HepG2 (cell line): ENCODE results near the gene VPS11. TPM values are rescaled to one million over a fixed set of nuclear protein-coding genes. Genes with fewer than 3 reads are reported as not detected.
A peak's percentile ranks its signal among the peaks of the same experiment; 100 is the strongest.

ENCODE experiments used
- CBX1 ChIP-seq: IDR thresholded peaks from one replicate; pipeline ENCODE4 v1.6.1; 2016; ENCODE audit warnings: antibody characterized with exemption, low read depth
- CHCHD3 ChIP-seq: sonication (generic); formaldehyde crosslinking; IDR thresholded peaks from 2 replicates; pipeline ENCODE4 v1.8.0; 2022; ENCODE audit warnings: mild to moderate bottlenecking, missing genetic modification reagents, moderate library complexity
- FOXK2 ChIP-seq: fragments of 450-650 bp; IDR thresholded peaks from 2 replicates; pipeline ENCODE4 v1.6.1; 2016
- MEIS1 ChIP-seq: sonication (generic); formaldehyde crosslinking; IDR thresholded peaks from 2 replicates; pipeline ENCODE4 v1.9.0; 2021; ENCODE audit warnings: mild to moderate bottlenecking, missing genetic modification reagents, moderate library complexity, borderline replicate concordance
- NR2F6 ChIP-seq, 2 experiments: IDR thresholded peaks; 2 replicates each; pipeline ENCODE4 v1.6.1; 2016; ENCODE audit warnings: antibody characterized with exemption in 1 of 2, mild to moderate bottlenecking in 1 of 2
- PHF5A ChIP-seq: IDR thresholded peaks from one replicate; pipeline ENCODE4 v1.6.1; 2018; ENCODE audit warnings: low read depth, missing genetic modification reagents; ENCODE audit not compliant: unreplicated experiment
- PHF8 ChIP-seq: sonication (generic); formaldehyde crosslinking; IDR thresholded peaks from 2 replicates; pipeline ENCODE4 v1.5.0; 2020; ENCODE audit warnings: missing genetic modification reagents
- POLR2AphosphoS2 ChIP-seq: IDR thresholded peaks from 2 replicates; pipeline ENCODE4 v1.6.1; 2011; ENCODE audit warnings: low read depth, low read length, improper control_type of control experiment
- TARDBP ChIP-seq: sonication (generic); formaldehyde crosslinking; IDR thresholded peaks from 2 replicates; pipeline ENCODE4 v1.8.0; 2022; ENCODE audit warnings: mild to moderate bottlenecking, missing genetic modification reagents
- TEAD3 ChIP-seq: optimal IDR thresholded peaks from 2 replicates; pipeline ENCODE3; 2016; ENCODE audit warnings: borderline replicate concordance
- TMF1 ChIP-seq: sonication (generic); formaldehyde crosslinking; IDR thresholded peaks from 2 replicates; pipeline ENCODE4 v1.8.1; 2022; ENCODE audit warnings: low read depth, missing genetic modification reagents
- U2AF2 ChIP-seq: fragments of 200-400 bp; formaldehyde crosslinking; IDR thresholded peaks from 2 replicates; pipeline ENCODE4 v1.6.1; 2017; ENCODE audit warnings: low read depth, mild to moderate bottlenecking, low read length
- ZKSCAN1 ChIP-seq: fragments of 150-350 bp; IDR thresholded peaks from 2 replicates; pipeline ENCODE4 v1.6.1; 2014; ENCODE audit warnings: low read length
- ZNF678 ChIP-seq: sonication (generic); formaldehyde crosslinking; IDR thresholded peaks from 2 replicates; pipeline ENCODE4 v1.4.0; 2020; ENCODE audit warnings: mild to moderate bottlenecking, missing genetic modification reagents
- ZNF777 ChIP-seq: sonication (generic); formaldehyde crosslinking; IDR thresholded peaks from 2 replicates; pipeline ENCODE4 v1.4.0; 2020; ENCODE audit warnings: missing genetic modification reagents
- ZNF891 ChIP-seq: sonication (generic); formaldehyde crosslinking; IDR thresholded peaks from 2 replicates; pipeline ENCODE4 v1.5.0; 2020; ENCODE audit warnings: mild to moderate bottlenecking, missing genetic modification reagents
- polyA plus RNA-seq, 8 experiments: library from polyadenylated mRNA; depleted of rRNA in 3 of 8; stranded (reverse) in 7 of 8; unstranded in 1 of 8; fragments of >200 nt; fragmentation: Illumina TruSeq in 4 of 8; extraction: Trizol in 4 of 8; gene quantifications; 2 replicates each; pipeline versions ENCODE4 v1.2.1 to v1.2.3, GENCODE V29; 2011 to 2016; ENCODE audit warnings: low read depth in 4 of 8, missing spikeins in 1 of 8, mixed read lengths in 1 of 8; ENCODE audit not compliant: insufficient read depth in 1 of 8
- total RNA-seq, 5 experiments: library from RNA; depleted of rRNA; stranded (reverse); fragments of >200 nt; fragmentation: Illumina TruSeq; extraction: Trizol; gene quantifications; 2 replicates each; pipeline ENCODE4 v1.2.3, GENCODE V29; 2016; ENCODE audit warnings: low read depth in 1 of 5
- TF ChIP-seq, protein P1 (sequence below): IDR thresholded peaks from 2 replicates; pipeline ENCODE4 v1.6.1; 2016; ENCODE audit warnings: missing compliant biosample characterization, missing genetic modification reagents, borderline replicate concordance
- TF ChIP-seq, protein P2 (sequence below): fragments of 450-650 bp; IDR thresholded peaks from 2 replicates; pipeline ENCODE4 v1.6.1; 2016
- TF ChIP-seq, protein P3 (sequence below): IDR thresholded peaks from 2 replicates; pipeline ENCODE4 v1.6.1; 2016; ENCODE audit warnings: low read depth, missing genetic modification reagents, missing compliant biosample characterization
- TF ChIP-seq, protein P4 (sequence below): IDR thresholded peaks from 2 replicates; pipeline ENCODE4 v1.6.1; 2016

Gene VPS11
- total and polyA plus RNA-seq, 2 of the 13 experiments (the other 11 are each of a cell fraction or from before 2014, with no cell fraction given) = 13.7 to 21.6 TPM

DNA sequence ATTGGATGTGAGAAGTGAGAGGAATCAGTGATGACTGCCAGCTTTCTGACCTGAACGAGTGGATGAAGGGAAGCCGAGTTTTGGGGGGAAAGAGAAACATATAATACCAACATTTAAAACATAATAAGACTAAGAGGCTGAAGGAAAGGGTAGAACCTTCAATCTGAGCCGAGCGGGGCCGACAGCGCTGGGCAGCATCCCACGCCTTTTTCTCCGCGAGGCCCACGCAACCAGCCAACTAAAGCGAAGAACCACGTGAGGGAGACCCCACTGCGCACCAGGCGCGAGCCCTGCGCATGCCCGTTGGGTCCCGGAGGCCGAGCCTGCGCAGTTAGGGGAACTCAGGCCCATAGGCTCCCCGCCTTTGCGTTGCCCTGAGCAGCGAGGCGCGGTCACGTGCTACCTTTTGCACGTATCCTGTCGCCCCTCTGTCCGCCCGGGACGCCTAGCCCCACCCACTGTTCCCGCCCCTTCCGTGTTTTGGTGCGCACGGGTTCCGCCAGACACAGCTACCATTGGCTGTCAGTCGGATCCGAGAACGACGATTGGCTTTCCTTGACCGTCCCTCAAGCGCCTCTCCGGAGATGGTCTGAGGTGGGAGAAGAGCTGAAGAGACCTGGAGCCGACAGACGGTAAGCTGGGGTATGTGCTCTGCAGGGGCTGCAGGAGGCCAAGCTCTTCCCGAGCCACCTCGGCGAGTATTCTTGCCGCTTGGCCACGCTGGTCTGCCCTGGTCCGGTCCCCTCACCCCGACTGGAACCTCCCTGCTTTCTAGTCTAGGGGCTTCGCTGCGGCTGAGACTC, 53.6 kb downstream of the VPS11 start, which contains the start of gene HINFP (continued):
- TF ChIP-seq, protein P1, sequence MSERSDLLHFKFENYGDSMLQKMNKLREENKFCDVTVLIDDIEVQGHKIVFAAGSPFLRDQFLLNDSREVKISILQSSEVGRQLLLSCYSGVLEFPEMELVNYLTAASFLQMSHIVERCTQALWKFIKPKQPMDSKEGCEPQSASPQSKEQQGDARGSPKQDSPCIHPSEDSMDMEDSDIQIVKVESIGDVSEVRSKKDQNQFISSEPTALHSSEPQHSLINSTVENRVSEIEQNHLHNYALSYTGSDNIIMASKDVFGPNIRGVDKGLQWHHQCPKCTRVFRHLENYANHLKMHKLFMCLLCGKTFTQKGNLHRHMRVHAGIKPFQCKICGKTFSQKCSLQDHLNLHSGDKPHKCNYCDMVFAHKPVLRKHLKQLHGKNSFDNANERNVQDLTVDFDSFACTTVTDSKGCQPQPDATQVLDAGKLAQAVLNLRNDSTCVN = no peak
- TF ChIP-seq PHF8 (peak; percentile 85), MEIS1 (CRISPR knock-in tag) (0 out of 2 replicates have a peak, but pooled peaks have one; percentile 15), ZNF891 (CRISPR knock-in tag) (no peak; the same call in 1 of the 2 replicates), FOXK2 (peak; percentile 69; the same call in 1 of the 2 replicates), NR2F6 (IDR thresholded peaks at IDR 0.05) (no peak), NR2F6 (CRISPR knock-in tag; IDR thresholded peaks at IDR 0.05) (peak; percentile 43; the same call in 1 of the 2 replicates), TARDBP (CRISPR knock-in tag) (peak; percentile 92), CHCHD3 (CRISPR knock-in tag) (0 out of 2 replicates have a peak, but pooled peaks have one; percentile 18), TEAD3 (CRISPR knock-in tag) (peak; percentile 5), ZNF678 (CRISPR knock-in tag) (no peak), PHF5A (CRISPR knock-in tag) (no peak), U2AF2 (peak; percentile 65; the same call in 1 of the 2 replicates), POLR2AphosphoS2 (no peak), TMF1 (CRISPR knock-in tag) (peak; percentile 93; the same call in 1 of the 2 replicates), ZNF777 (peak; percentile 73; the same call in 1 of the 2 replicates), ZKSCAN1 (no peak), CBX1 (peak; percentile 51)
- TF ChIP-seq, protein P2, sequence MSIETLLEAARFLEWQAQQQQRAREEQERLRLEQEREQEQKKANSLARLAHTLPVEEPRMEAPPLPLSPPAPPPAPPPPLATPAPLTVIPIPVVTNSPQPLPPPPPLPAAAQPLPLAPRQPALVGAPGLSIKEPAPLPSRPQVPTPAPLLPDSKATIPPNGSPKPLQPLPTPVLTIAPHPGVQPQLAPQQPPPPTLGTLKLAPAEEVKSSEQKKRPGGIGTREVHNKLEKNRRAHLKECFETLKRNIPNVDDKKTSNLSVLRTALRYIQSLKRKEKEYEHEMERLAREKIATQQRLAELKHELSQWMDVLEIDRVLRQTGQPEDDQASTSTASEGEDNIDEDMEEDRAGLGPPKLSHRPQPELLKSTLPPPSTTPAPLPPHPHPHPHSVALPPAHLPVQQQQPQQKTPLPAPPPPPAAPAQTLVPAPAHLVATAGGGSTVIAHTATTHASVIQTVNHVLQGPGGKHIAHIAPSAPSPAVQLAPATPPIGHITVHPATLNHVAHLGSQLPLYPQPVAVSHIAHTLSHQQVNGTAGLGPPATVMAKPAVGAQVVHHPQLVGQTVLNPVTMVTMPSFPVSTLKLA = peak; percentile 87
- TF ChIP-seq, protein P3, sequence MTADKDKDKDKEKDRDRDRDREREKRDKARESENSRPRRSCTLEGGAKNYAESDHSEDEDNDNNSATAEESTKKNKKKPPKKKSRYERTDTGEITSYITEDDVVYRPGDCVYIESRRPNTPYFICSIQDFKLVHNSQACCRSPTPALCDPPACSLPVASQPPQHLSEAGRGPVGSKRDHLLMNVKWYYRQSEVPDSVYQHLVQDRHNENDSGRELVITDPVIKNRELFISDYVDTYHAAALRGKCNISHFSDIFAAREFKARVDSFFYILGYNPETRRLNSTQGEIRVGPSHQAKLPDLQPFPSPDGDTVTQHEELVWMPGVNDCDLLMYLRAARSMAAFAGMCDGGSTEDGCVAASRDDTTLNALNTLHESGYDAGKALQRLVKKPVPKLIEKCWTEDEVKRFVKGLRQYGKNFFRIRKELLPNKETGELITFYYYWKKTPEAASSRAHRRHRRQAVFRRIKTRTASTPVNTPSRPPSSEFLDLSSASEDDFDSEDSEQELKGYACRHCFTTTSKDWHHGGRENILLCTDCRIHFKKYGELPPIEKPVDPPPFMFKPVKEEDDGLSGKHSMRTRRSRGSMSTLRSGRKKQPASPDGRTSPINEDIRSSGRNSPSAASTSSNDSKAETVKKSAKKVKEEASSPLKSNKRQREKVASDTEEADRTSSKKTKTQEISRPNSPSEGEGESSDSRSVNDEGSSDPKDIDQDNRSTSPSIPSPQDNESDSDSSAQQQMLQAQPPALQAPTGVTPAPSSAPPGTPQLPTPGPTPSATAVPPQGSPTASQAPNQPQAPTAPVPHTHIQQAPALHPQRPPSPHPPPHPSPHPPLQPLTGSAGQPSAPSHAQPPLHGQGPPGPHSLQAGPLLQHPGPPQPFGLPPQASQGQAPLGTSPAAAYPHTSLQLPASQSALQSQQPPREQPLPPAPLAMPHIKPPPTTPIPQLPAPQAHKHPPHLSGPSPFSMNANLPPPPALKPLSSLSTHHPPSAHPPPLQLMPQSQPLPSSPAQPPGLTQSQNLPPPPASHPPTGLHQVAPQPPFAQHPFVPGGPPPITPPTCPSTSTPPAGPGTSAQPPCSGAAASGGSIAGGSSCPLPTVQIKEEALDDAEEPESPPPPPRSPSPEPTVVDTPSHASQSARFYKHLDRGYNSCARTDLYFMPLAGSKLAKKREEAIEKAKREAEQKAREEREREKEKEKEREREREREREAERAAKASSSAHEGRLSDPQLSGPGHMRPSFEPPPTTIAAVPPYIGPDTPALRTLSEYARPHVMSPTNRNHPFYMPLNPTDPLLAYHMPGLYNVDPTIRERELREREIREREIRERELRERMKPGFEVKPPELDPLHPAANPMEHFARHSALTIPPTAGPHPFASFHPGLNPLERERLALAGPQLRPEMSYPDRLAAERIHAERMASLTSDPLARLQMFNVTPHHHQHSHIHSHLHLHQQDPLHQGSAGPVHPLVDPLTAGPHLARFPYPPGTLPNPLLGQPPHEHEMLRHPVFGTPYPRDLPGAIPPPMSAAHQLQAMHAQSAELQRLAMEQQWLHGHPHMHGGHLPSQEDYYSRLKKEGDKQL (CRISPR knock-in tag) = peak; percentile 5; the same call in 1 of the 2 replicates
- TF ChIP-seq, protein P4, sequence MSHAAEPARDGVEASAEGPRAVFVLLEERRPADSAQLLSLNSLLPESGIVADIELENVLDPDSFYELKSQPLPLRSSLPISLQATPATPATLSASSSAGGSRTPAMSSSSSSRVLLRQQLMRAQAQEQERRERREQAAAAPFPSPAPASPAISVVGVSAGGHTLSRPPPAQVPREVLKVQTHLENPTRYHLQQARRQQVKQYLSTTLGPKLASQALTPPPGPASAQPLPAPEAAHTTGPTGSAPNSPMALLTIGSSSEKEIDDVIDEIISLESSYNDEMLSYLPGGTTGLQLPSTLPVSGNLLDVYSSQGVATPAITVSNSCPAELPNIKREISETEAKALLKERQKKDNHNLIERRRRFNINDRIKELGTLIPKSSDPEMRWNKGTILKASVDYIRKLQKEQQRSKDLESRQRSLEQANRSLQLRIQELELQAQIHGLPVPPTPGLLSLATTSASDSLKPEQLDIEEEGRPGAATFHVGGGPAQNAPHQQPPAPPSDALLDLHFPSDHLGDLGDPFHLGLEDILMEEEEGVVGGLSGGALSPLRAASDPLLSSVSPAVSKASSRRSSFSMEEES (CRISPR knock-in tag) = peak; percentile 92
